Fibroblast of villous mesenchyme (primary cell): ENCODE data around the gene TMTC1. TPM values are rescaled to one million over a fixed set of nuclear protein-coding genes. Genes with fewer than 3 reads are reported as not detected.

Experiments
- DNase-seq: peaks from one replicate; pipeline ENCODE4 v3.0.0-alpha.2; 2010; ENCODE audit warnings: low read depth
- H3K4me3 ChIP-seq: 2 replicates; pipeline ENCODE4 v1.5.1; 2011; ENCODE audit warnings: low read depth, mild to moderate bottlenecking, low read length
- total RNA-seq: library from RNA; depleted of rRNA; stranded (reverse); fragments of >200 nt; gene quantifications from 2 replicates; pipeline ENCODE4 v1.2.3, GENCODE V29; 2012
- TF ChIP-seq, protein P1 (sequence below): IDR thresholded peaks from 2 replicates; pipeline ENCODE4 v1.5.1; 2012; ENCODE audit warnings: low read depth, mild to moderate bottlenecking, low read length; ENCODE audit not compliant: insufficient read depth

The TMTC1 gene
- total RNA-seq, 1 donor: 33.2 TPM

DNA sequence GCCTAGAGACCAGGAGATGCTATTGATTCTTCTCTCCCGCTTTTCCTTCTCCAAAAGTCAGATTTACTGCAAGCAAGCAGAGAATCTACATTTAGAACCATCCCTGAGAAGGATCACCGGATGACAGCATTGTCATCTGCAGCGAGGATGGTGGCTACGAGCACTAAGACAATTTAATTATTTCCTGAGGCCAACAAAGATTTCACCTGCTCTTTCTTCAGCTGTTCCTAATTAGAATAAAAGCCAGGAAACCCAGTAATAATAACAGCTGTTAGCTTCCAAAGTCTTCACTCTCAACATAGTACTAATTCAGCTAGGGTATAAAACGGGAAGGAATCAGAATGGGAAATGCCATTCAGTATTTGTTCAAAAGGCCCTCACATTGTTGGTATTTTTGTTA lies 53.3 kb downstream of the TMTC1 start:
- DNase-seq: no peak
- no peak overlapping the region for H3K4me3 ChIP-seq
- TF ChIP-seq, protein P1, sequence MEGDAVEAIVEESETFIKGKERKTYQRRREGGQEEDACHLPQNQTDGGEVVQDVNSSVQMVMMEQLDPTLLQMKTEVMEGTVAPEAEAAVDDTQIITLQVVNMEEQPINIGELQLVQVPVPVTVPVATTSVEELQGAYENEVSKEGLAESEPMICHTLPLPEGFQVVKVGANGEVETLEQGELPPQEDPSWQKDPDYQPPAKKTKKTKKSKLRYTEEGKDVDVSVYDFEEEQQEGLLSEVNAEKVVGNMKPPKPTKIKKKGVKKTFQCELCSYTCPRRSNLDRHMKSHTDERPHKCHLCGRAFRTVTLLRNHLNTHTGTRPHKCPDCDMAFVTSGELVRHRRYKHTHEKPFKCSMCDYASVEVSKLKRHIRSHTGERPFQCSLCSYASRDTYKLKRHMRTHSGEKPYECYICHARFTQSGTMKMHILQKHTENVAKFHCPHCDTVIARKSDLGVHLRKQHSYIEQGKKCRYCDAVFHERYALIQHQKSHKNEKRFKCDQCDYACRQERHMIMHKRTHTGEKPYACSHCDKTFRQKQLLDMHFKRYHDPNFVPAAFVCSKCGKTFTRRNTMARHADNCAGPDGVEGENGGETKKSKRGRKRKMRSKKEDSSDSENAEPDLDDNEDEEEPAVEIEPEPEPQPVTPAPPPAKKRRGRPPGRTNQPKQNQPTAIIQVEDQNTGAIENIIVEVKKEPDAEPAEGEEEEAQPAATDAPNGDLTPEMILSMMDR: no peak

- H3K4me3 ChIP-seq: no peak overlapping the region
- TF ChIP-seq, protein P1: no peak
- no peak for DNase-seq
These were observed 55.7 kb downstream of the TMTC1 start for GRCh38 chr12:29728030-29728429.

GRCh38 chr12:29726741-29727348 lies 56.9 kb downstream of the TMTC1 start:
- no peak overlapping the region for H3K4me3 ChIP-seq
- TF ChIP-seq, protein P1: no peak
- no peak for DNase-seq

DNA sequence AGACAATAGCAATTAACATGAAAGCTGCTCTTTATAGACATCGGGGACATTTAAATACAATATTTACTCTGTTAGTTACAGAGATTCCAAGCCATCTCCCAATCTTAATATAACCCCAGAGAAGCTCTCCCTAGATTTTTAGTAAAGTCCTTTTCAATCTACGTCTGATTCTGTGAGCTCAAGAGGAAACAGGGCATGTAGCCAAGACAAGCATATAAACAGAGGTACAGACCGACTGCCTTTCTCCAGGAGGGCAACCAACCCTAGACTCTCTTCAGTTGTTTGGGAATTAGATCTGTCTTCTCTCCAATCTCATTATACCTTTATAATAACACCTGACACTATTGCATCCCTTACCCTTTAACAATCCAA lies 57.4 kb downstream of the TMTC1 start:
- no peak overlapping the region for H3K4me3 ChIP-seq
- TF ChIP-seq, protein P1: no peak
- DNase-seq: peak; percentile 51

GRCh38 chr12:29725587-29726320 lies 58.0 kb downstream of the TMTC1 start:
- TF ChIP-seq, protein P1: no peak
- DNase-seq: peak; percentile 87
- H3K4me3 ChIP-seq: no peak overlapping the region

DNA sequence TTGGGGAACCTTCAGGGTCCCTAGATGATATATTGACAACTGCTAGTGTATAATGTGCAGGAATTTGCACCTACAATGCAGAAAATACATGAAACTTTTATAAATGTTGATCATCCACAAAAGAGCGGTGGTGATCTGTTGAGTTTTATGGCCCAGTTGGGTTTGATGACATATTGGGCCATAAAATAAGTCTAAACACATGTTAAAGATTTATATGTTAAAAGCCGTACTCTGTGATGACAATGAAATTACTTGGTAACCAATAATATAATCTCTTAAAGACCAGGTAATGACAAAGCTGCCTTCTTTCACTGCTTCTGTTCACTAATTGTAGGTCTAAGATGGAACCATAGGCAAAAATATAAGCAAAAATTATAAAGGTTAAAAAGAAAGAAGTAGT lies 61.6 kb downstream of the TMTC1 start:
- TF ChIP-seq, protein P1: no peak
- H3K4me3 ChIP-seq: no peak overlapping the region
- DNase-seq: no peak

DNA sequence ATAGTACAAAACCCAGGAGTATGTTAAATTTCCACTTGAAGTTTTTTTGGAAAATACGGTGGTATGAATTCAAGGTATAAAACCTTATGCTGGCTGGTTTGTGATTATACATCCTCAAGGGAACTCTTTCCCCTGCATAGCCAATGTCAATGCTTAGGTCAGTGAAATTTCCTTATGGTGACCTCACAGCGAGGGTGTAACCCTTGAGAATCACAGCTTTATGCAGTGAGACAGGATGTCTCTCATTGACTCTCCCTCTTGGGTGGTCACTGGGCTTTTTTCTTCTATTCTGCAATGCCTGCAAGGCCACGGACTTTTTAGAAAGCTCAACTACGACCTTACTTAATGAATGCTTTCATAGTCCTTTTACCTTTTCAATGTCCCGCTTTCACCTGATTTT lies 64.4 kb downstream of the TMTC1 start:
- TF ChIP-seq, protein P1: no peak
- no peak overlapping the region for H3K4me3 ChIP-seq
- no peak for DNase-seq
